Keratinocyte (primary cell): ENCODE measurements around the gene CACNA1I. TPM values are rescaled to one million over a fixed set of nuclear protein-coding genes. Genes with fewer than 3 reads are reported as not detected.

Experiments
- DNase-seq: peaks from one replicate; pipeline ENCODE4 v3.0.0-alpha.2; 2011; ENCODE audit warnings: low read depth, missing footprints, low spot score
- FAIRE-seq: peaks from 2 replicates; lab custom pipeline; 2011; peaks lifted over from hg19 to GRCh38; lab: Jason Lieb, UNC
- H2AFZ ChIP-seq: 2 replicates; pipeline ENCODE4 v1.6.0; 2012; ENCODE audit warnings: low read length, control low read depth, inconsistent platforms; ENCODE audit not compliant: control insufficient read depth
- H3K27ac ChIP-seq: 2 replicates; pipeline ENCODE4 v1.5.1; 2011; ENCODE audit warnings: low read length; ENCODE audit not compliant: control insufficient read depth, insufficient read depth
- H3K27me3 ChIP-seq: 3 replicates; pipeline ENCODE4 v1.6.0; 2011; ENCODE audit warnings: low read length; ENCODE audit not compliant: control insufficient read depth, insufficient read depth; ENCODE audit errors: extremely low read depth
- H3K36me3 ChIP-seq, 2 experiments: 2 replicates in 1 of 2; 3 replicates in 1 of 2; pipeline ENCODE4 v1.5.1; 2011; ENCODE audit warnings: low read length in 2 of 2, mild to moderate bottlenecking in 1 of 2; ENCODE audit not compliant: control insufficient read depth in 2 of 2, insufficient read depth in 2 of 2; ENCODE audit errors: extremely low read depth in 1 of 2
- H3K4me1 ChIP-seq: 3 replicates; pipeline ENCODE4 v1.5.1; 2011; ENCODE audit warnings: low read length; ENCODE audit not compliant: control insufficient read depth, insufficient read depth; ENCODE audit errors: extremely low read depth
- H3K4me2 ChIP-seq: 3 replicates; pipeline ENCODE4 v1.6.0; 2011; ENCODE audit warnings: low read depth, low read length; ENCODE audit not compliant: control insufficient read depth, insufficient read depth; ENCODE audit errors: extremely low read depth
- H3K4me3 ChIP-seq, 3 experiments: fragments of 200-600 bp in 1 of 3; sonication (generic) in 1 of 3; 2 replicates in 2 of 3; 3 replicates in 1 of 3; pipeline ENCODE4 v1.5.1; 2011 to 2016; ENCODE audit warnings: low read length in 3 of 3, mild to moderate bottlenecking in 3 of 3, control low read depth in 2 of 3, inconsistent platforms in 1 of 3, low read depth in 1 of 3, mixed read lengths in 1 of 3, mixed run types in 1 of 3, moderate library complexity in 1 of 3; ENCODE audit not compliant: control insufficient read depth in 2 of 3, insufficient read depth in 2 of 3; ENCODE audit errors: extremely low read depth in 1 of 3
- H3K79me2 ChIP-seq: 2 replicates; pipeline ENCODE4 v1.6.0; 2012; ENCODE audit warnings: low read length; ENCODE audit not compliant: control insufficient read depth, insufficient read depth
- H3K9ac ChIP-seq: 3 replicates; pipeline ENCODE4 v1.6.0; 2011; ENCODE audit warnings: low read length; ENCODE audit not compliant: control insufficient read depth, insufficient read depth; ENCODE audit errors: extremely low read depth
- H3K9me1 ChIP-seq: 3 replicates; pipeline ENCODE4 v1.6.0; 2011; ENCODE audit warnings: low read length; ENCODE audit not compliant: control insufficient read depth, insufficient read depth; ENCODE audit errors: extremely low read depth
- H3K9me3 ChIP-seq: 2 replicates; pipeline ENCODE4 v1.5.1; 2012; ENCODE audit warnings: low read depth, low read length; ENCODE audit not compliant: control insufficient read depth
- H4K20me1 ChIP-seq: 3 replicates; pipeline ENCODE4 v1.6.0; 2011; ENCODE audit warnings: low read length; ENCODE audit not compliant: control insufficient read depth, insufficient read depth; ENCODE audit errors: extremely low read depth
- EZH2 ChIP-seq: IDR thresholded peaks from one replicate; pipeline ENCODE4 v1.6.1; 2012; ENCODE audit warnings: inconsistent platforms, mild to moderate bottlenecking, low read length, moderate library complexity
- dilution Hi-C: fragments of 300-500 bp; cut with MboI; formaldehyde crosslinking; loops from one replicate; pipeline ENCODE4 v1.7.0; 2020; ENCODE audit warnings: low sequenced_read_pairs; ENCODE audit not compliant: extremely low pct_ligation_motif_present
- polyA plus RNA-seq, 5 experiments: library from polyadenylated mRNA; depleted of rRNA in 3 of 5; stranded (reverse) in 3 of 5; stranded (forward) in 1 of 5; unstranded in 1 of 5; fragments of >200 nt; gene quantifications; 1 replicate in 1 of 5; 2 replicates in 3 of 5; 3 replicates in 1 of 5; pipeline versions ENCODE4 v1.2.1 to v1.2.3, GENCODE V29; 2011 to 2012; ENCODE audit warnings: missing spikeins in 2 of 5, low read depth in 1 of 5, low replicate concordance in 1 of 5
- TF ChIP-seq, protein P1 (sequence below), 3 experiments: IDR thresholded peaks in 1 of 3; conservative IDR thresholded peaks in 1 of 3; optimal IDR thresholded peaks in 1 of 3; 2 replicates in 2 of 3; 3 replicates in 1 of 3; pipeline versions ENCODE3 to v1.5.1; 2011; ENCODE audit warnings: low read length in 3 of 3, mild to moderate bottlenecking in 3 of 3, moderate library complexity in 2 of 3, control low read depth in 1 of 3, inconsistent platforms in 1 of 3; ENCODE audit not compliant: insufficient read depth in 2 of 3; ENCODE audit errors: extremely low read depth in 1 of 3

Gene CACNA1I
- polyA plus RNA-seq, 1 donor (not counting 4 experiments of a cell fraction or from before 2014, with no cell fraction given), result not detected

DNA sequence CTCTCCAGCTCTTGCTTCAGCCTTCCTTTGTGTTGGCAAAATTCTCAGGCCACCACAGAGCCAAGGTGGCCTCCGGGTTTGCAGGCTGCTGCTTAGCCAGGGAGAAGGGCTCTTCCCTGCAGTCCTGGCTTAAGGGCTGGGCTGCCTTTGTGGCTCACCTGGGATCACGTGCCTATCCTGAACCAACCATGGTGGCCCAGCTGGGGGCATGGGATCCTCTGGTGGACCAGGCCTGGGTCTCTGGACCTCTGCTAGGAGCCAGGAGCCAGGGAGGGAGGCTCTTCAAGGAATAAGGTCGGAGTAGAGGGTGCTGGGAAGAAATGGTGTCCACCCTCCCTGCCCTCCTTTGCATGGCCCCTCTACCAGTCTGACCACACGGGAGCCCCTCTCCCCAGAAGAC is 43.9 kb downstream of the CACNA1I start:
- no peaks in the 10 kb centered on the region for H3K9me1 ChIP-seq
- dilution Hi-C loops, result no loop called here
- H3K4me1 ChIP-seq, result no peaks in the 10 kb centered on the region
- DNase-seq, result no peak
- no peak overlapping the region for H3K9ac ChIP-seq
- no peak overlapping the region for H3K4me3 ChIP-seq
- no peak overlapping the region for H3K4me2 ChIP-seq
- no peak for FAIRE-seq
- TF ChIP-seq, protein P1, sequence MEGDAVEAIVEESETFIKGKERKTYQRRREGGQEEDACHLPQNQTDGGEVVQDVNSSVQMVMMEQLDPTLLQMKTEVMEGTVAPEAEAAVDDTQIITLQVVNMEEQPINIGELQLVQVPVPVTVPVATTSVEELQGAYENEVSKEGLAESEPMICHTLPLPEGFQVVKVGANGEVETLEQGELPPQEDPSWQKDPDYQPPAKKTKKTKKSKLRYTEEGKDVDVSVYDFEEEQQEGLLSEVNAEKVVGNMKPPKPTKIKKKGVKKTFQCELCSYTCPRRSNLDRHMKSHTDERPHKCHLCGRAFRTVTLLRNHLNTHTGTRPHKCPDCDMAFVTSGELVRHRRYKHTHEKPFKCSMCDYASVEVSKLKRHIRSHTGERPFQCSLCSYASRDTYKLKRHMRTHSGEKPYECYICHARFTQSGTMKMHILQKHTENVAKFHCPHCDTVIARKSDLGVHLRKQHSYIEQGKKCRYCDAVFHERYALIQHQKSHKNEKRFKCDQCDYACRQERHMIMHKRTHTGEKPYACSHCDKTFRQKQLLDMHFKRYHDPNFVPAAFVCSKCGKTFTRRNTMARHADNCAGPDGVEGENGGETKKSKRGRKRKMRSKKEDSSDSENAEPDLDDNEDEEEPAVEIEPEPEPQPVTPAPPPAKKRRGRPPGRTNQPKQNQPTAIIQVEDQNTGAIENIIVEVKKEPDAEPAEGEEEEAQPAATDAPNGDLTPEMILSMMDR (optimal IDR thresholded peaks at IDR 0.05 in 1 of 3, IDR thresholded peaks at IDR 0.05 in 1 of 3, conservative IDR thresholded peaks at IDR 0.05 in 1 of 3; ENCODE audit: extremely low read depth in 1 of 3, insufficient read depth in 2 of 3, low read length in 3 of 3), result no peak
- TF ChIP-seq EZH2, result no peak
- H3K27ac ChIP-seq, result no peak overlapping the region
- H3K36me3 ChIP-seq, result no peaks in the 10 kb centered on the region
- no peak overlapping the region for H2AFZ ChIP-seq
- peaks cover 26% of the 10 kb centered on the region for H3K27me3 ChIP-seq
- no peaks in the 10 kb centered on the region for H4K20me1 ChIP-seq
- no peaks in the 10 kb centered on the region for H3K79me2 ChIP-seq
- H3K9me3 ChIP-seq, result no peaks in the 10 kb centered on the region

DNA sequence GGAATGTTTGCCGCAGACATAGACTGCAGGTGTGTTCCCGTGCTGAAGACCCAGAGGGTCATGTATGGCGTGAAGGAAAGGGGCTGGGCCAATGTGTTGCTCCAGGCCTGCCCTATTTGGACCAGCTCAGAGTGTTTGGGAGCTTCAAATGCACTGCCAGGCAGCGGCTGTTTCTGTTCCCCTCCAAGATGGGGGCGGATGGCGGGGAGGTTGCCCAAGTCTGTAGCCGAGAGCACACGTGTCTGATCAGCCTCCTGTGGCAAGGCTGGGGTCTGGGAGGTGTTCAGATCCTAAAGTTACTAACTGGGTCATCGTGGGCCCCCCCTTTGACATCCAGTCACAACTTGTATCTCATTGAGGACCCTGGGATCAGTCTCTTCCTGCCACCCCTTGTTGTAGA is 45.5 kb downstream of the CACNA1I start:
- FAIRE-seq (no peak), DNase-seq (no peak)
- H3K27ac ChIP-seq, result no peak overlapping the region
- no peaks in the 10 kb centered on the region for H3K36me3 ChIP-seq
- TF ChIP-seq, protein P1 (optimal IDR thresholded peaks at IDR 0.05 in 1 of 3, IDR thresholded peaks at IDR 0.05 in 1 of 3, conservative IDR thresholded peaks at IDR 0.05 in 1 of 3; ENCODE audit: extremely low read depth in 1 of 3, insufficient read depth in 2 of 3, low read length in 3 of 3), result no peak
- TF ChIP-seq EZH2, result no peak
- H3K4me1 ChIP-seq, result no peaks in the 10 kb centered on the region
- peaks cover 26% of the 10 kb centered on the region for H3K27me3 ChIP-seq
- no peak overlapping the region for H2AFZ ChIP-seq
- dilution Hi-C loops, result no loop called here
- H3K9me1 ChIP-seq, result no peaks in the 10 kb centered on the region
- no peak overlapping the region for H3K4me2 ChIP-seq
- no peak overlapping the region for H3K4me3 ChIP-seq
- no peaks in the 10 kb centered on the region for H4K20me1 ChIP-seq
- H3K9ac ChIP-seq, result no peak overlapping the region
- H3K9me3 ChIP-seq, result no peaks in the 10 kb centered on the region
- H3K79me2 ChIP-seq, result no peaks in the 10 kb centered on the region
